CD4-positive, CD25-positive, alpha-beta regulatory T cell (primary cell): ENCODE results near the gene DDIT4L. TPM values are rescaled to one million over a fixed set of nuclear protein-coding genes. Genes with fewer than 3 reads are reported as not detected.
"Not testable (repeated sequence)": the region's sequence is repeated elsewhere in the genome, so short reads cannot be mapped to it uniquely, and the experiment has no call there.

Source experiments
- ATAC-seq, 2 donors: fragments of 150-1000 bp; cut with Tn5 transposase; one replicate each; pipeline ENCODE4 v1.10.0; 2021; ENCODE audit warnings: low read depth in 2 of 2, moderate number of reproducible peaks in 2 of 2, moderate library complexity in 1 of 2
- DNase-seq, 3 donors: peaks; one replicate each; pipeline versions ENCODE4 v3.0.0 to v3.0.0-alpha.2; 2012 to 2022; ENCODE audit warnings: mixed read lengths in 1 of 3
- H3K27ac ChIP-seq: one replicate; pipeline ENCODE4 v1.7.0; 2013; ENCODE audit warnings: mild to moderate bottlenecking, low read length; ENCODE audit not compliant: insufficient read depth, poor library complexity, severe bottlenecking
- H3K27me3 ChIP-seq: one replicate; pipeline ENCODE4 v1.7.0; 2013; ENCODE audit warnings: low read length; ENCODE audit not compliant: control insufficient read depth, insufficient read depth
- H3K36me3 ChIP-seq: one replicate; pipeline ENCODE4 v1.7.0; 2013; ENCODE audit warnings: mild to moderate bottlenecking, low read length, moderate library complexity; ENCODE audit not compliant: control insufficient read depth, insufficient read depth
- H3K4me1 ChIP-seq: 2 replicates; pipeline ENCODE4 v1.7.0; 2013; ENCODE audit warnings: mild to moderate bottlenecking, low read length; ENCODE audit not compliant: insufficient read depth, control insufficient read depth, poor library complexity, severe bottlenecking
- H3K4me3 ChIP-seq: one replicate; pipeline ENCODE4 v1.7.0; 2013; ENCODE audit warnings: low read depth, mild to moderate bottlenecking, low read length, moderate library complexity
- H3K9me3 ChIP-seq, 2 experiments: 1 replicate in 1 of 2; 2 replicates in 1 of 2; pipeline ENCODE4 v1.7.0; 2013; ENCODE audit warnings: low read length in 2 of 2, mild to moderate bottlenecking in 1 of 2, moderate library complexity in 1 of 2; ENCODE audit not compliant: control insufficient read depth in 2 of 2
- H3K27ac Mint-ChIP-seq, 3 donors: one replicate each; pipeline ENCODE4 v1.8.0; 2020 to 2022; ENCODE audit warnings: mild to moderate bottlenecking in 3 of 3, mixed read lengths in 3 of 3, moderate library complexity in 2 of 3
- H3K27me3 Mint-ChIP-seq: one replicate; pipeline ENCODE4 v1.8.0; 2022; ENCODE audit warnings: mild to moderate bottlenecking, mixed read lengths
- H3K36me3 Mint-ChIP-seq: one replicate; pipeline ENCODE4 v1.8.0; 2020; ENCODE audit warnings: mixed read lengths
- H3K4me1 Mint-ChIP-seq, 4 donors: one replicate each; pipeline ENCODE4 v1.8.0; 2020 to 2022; ENCODE audit warnings: mixed read lengths in 4 of 4, mild to moderate bottlenecking in 1 of 4
- H3K4me3 Mint-ChIP-seq, 4 donors: one replicate each; pipeline ENCODE4 v1.8.0; 2020 to 2022; ENCODE audit warnings: mild to moderate bottlenecking in 4 of 4, mixed read lengths in 4 of 4, moderate library complexity in 3 of 4
- H3K9me3 Mint-ChIP-seq, 7 donors: one replicate each; pipeline ENCODE4 v1.8.0; 2020 to 2022; ENCODE audit warnings: mixed read lengths in 7 of 7, mild to moderate bottlenecking in 3 of 7, moderate library complexity in 2 of 7
- polyA plus RNA-seq, 4 donors: library from polyadenylated mRNA; unstranded; fragments of 300-500 nt; fragmentation: Illumina TruSeq; gene quantifications; one replicate each; pipeline ENCODE4 v1.2.3, GENCODE V29; 2021
- total RNA-seq: library from RNA; stranded (reverse); gene quantifications from one replicate; pipeline ENCODE4 v1.2.3, GENCODE V29; 2022

DDIT4L gene
- total and polyA plus RNA-seq, 5 donors from 2014 or later: not detected

DNA sequence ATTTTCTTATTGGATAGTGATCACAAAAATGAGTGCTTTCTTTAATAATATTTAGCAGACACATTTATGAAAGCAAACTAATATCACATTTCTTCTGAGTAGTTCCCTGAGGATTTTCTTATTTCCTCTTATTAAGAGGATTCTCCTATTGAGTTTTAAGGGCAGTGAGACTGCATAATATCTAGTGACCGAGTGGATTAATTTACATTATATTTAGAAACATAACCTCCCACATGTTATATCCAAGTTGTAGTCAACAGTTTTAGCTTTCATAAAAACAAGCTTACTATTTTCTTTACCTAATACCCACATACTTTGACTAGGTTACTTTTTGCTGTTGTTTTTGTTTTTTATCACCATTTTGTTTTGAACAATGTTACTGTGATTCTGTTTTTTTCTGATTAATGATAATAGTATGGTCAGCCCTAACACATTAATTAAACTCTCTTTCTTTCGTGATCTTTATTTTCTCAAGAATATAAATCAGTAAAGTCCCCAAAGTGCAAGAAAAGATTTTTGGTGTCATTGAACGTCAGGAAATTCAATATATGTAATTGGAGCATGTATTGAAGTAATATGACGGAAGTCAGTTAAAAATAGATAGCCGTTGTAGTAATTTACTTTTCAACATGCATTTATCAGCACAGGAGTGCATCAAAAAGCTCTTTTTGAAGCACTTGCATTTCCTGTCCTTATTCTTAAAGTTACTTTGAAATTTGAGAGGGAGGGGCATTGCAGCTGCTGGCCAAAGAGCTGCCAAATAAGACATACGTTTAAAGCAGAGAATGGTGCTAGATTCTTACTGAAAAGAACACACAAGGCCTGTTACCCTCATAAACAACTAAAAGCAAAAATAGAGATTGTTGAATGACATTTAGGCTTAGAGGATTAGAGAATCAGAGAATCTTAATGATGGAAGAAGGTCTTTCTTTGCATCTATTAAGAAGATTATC lies 25.2 kb downstream of the DDIT4L start:
- Histone ChIP-seq H3K27me3 (no peaks in the 10 kb centered on the region), H3K27ac (no peak overlapping the region), H3K4me1 (peaks cover 3% of the 10 kb centered on the region), H3K9me3 (peaks cover 8% of the 10 kb centered on the region in 2 experiments), H3K36me3 (no peaks in the 10 kb centered on the region), H3K4me3 (no peak overlapping the region)
- no peaks in the 10 kb centered on the region for H3K36me3 Mint-ChIP-seq
- H3K27me3 Mint-ChIP-seq: no peaks in the 10 kb centered on the region
- H3K4me1 Mint-ChIP-seq: no peaks in the 10 kb centered on the region
- no peak overlapping the region for H3K4me3 Mint-ChIP-seq
- no peak for ATAC-seq
- peaks cover 0 to 9% (median 3%) of the 10 kb centered on the region in 7 donors for H3K9me3 Mint-ChIP-seq
- no peak overlapping the region for H3K27ac Mint-ChIP-seq
- no peak for DNase-seq

DNA sequence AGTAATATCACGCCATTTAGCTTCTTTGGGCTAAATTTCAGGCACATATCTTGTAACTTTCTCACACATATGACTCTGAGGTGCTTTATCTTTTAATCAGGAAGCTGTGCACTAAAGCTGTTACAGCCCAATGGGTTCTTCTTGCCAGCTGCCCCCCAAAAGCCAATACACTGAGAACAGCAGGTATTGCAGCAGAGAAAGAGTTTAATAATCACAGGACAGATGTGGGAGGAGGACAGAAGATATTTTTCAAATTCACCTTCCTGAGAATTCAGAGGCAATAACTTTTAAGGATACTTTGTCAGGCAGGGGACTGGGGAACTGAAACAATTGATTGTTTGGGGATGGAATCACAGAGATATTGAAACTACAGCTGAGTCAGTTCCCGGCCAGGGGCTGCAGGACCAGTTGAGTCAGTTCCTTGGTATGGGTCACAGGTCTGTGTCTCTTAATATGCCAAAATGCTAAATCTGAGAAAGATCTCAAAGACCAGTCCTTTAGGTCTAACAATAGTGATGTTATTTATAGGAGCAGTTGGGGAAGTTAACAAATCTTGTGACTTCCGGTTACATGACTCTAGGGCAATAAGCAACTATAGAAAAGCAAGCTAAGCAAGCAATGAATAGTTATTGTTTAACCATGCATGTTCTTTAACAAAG lies 28.1 kb downstream of the DDIT4L start:
- H3K4me1 Mint-ChIP-seq: no peaks in the 10 kb centered on the region
- H3K27me3 Mint-ChIP-seq: no peaks in the 10 kb centered on the region
- H3K4me3 Mint-ChIP-seq: no peak overlapping the region
- no peak overlapping the region for H3K27ac ChIP-seq
- H3K9me3 Mint-ChIP-seq: peaks cover 0 to 9% (median 3%) of the 10 kb centered on the region in 7 donors
- peaks cover 2% of the 10 kb centered on the region for H3K27me3 ChIP-seq
- ATAC-seq: no peak
- H3K4me3 ChIP-seq: no peak overlapping the region
- peaks cover 8% of the 10 kb centered on the region in 2 experiments for H3K9me3 ChIP-seq
- no peak overlapping the region for H3K27ac Mint-ChIP-seq
- H3K36me3 Mint-ChIP-seq: no peaks in the 10 kb centered on the region
- H3K4me1 ChIP-seq: peaks cover 3% of the 10 kb centered on the region
- no peak for DNase-seq
- no peaks in the 10 kb centered on the region for H3K36me3 ChIP-seq

DNA sequence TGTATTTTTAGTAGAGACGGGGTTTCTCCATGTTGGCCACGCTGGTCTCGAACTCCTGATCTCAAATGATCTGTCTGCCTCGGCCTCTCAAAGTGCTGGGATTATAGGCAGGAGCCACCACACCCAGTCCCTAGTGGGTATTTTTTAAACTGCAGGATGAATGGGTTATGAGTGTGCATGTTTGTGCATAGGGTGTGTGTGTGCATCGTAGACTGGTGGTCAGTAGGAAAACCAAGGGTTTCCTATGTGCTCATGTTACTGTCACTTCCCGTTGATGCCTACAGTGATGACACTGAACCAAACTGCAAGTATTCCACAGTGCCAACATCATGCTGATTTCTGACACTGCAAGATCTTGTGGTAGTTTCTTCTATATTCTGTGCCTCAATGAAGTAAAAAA lies 41.1 kb downstream of the DDIT4L start:
- no peak overlapping the region for H3K27ac ChIP-seq
- H3K4me3 ChIP-seq: no peak overlapping the region
- H3K4me1 ChIP-seq: no peaks in the 10 kb centered on the region
- DNase-seq: no peak
- Mint-ChIP-seq H3K27ac (no peak overlapping the region), H3K9me3 (no peaks in the 10 kb centered on the region), H3K27me3 (no peaks in the 10 kb centered on the region), H3K4me3 (no peak overlapping the region), H3K4me1 (no peaks in the 10 kb centered on the region), H3K36me3 (no peaks in the 10 kb centered on the region)
- H3K36me3 ChIP-seq: no peaks in the 10 kb centered on the region
- peaks cover 2% of the 10 kb centered on the region for H3K27me3 ChIP-seq
- no peaks in the 10 kb centered on the region for H3K9me3 ChIP-seq
- no peak for ATAC-seq

DNA sequence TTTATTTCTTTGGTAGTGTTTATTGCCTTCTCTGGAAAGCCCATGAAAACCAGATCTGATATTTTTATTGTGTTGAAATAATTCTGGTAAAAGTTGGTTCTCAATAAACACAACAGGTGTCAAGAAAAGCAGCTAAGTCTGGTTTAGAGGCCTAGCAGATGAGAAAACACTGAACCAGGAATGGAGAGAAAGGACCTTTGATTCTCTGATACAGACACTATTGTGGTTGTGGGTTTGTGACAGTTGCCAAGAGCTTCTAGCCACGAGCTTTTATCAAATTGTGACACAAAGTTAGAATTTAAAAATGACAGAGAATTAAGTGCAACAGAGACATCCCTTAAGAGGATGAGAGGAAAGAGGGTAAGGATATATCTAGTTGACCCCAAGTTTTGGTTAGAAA lies 42.6 kb downstream of the DDIT4L start:
- ATAC-seq (no peak), DNase-seq (no peak)
- Mint-ChIP-seq H3K9me3 (no peaks in the 10 kb centered on the region), H3K27me3 (no peaks in the 10 kb centered on the region), H3K36me3 (no peaks in the 10 kb centered on the region), H3K27ac (no peak overlapping the region), H3K4me3 (no peak overlapping the region), H3K4me1 (no peaks in the 10 kb centered on the region)
- Histone ChIP-seq H3K9me3 (no peaks in the 10 kb centered on the region), H3K27ac (no peak overlapping the region), H3K27me3 (peaks cover 2% of the 10 kb centered on the region), H3K4me1 (no peaks in the 10 kb centered on the region), H3K36me3 (no peaks in the 10 kb centered on the region), H3K4me3 (no peak overlapping the region)

DNA sequence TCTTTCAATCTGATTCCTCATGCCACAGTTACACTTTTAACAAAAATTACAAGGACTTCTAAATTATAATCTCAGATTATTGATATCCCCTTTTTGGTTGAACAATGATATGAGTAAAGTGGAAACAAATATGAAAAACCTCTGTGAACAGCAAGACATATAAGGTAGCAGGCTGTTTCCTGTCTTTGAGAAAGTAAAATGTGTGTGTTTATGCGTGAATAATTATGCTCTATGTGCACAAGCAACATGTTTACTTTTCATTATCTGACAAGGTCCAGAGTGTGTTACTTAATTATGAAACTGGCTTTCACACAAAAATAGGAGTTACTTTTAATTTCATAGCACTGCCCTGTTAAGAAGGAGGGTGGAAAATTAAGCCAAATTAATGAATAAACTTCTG lies 43.1 kb downstream of the DDIT4L start:
- no peak overlapping the region for H3K27ac ChIP-seq
- DNase-seq (no peak), ATAC-seq (no peak)
- H3K36me3 ChIP-seq: no peaks in the 10 kb centered on the region
- no peaks in the 10 kb centered on the region for H3K9me3 ChIP-seq
- H3K4me3 ChIP-seq: no peak overlapping the region
- Mint-ChIP-seq H3K4me1 (no peaks in the 10 kb centered on the region), H3K36me3 (no peaks in the 10 kb centered on the region), H3K27ac (no peak overlapping the region), H3K4me3 (no peak overlapping the region), H3K27me3 (no peaks in the 10 kb centered on the region), H3K9me3 (no peaks in the 10 kb centered on the region)
- H3K4me1 ChIP-seq: no peaks in the 10 kb centered on the region
- peaks cover 2% of the 10 kb centered on the region for H3K27me3 ChIP-seq

DNA sequence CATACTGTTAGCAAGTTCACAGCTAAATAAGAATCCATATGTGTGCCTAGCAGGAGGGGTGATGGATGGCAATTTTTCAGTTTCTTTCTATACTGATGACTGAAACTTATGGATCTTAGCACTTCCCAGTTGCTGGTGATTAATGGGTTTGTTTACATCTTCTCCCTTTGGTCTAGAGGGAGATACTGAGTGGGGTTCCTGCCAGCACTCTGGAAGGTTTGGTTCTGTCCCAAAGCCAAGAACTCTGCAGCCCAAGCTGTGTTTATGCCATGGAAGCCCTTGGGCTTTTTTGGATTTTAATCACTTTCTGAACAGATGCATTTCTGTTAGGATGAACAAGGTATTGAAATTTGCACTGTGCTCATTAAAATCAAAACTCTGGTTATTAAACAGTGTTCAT lies 43.5 kb downstream of the DDIT4L start:
- no peaks in the 10 kb centered on the region for H3K9me3 ChIP-seq
- no peaks in the 10 kb centered on the region for H3K4me1 Mint-ChIP-seq
- H3K27me3 Mint-ChIP-seq: no peaks in the 10 kb centered on the region
- H3K27ac Mint-ChIP-seq: no peak overlapping the region
- H3K4me3 ChIP-seq: no peak overlapping the region
- no peak overlapping the region for H3K4me3 Mint-ChIP-seq
- H3K4me1 ChIP-seq: no peaks in the 10 kb centered on the region
- no peaks in the 10 kb centered on the region for H3K36me3 ChIP-seq
- no peaks in the 10 kb centered on the region for H3K9me3 Mint-ChIP-seq
- ATAC-seq (no peak), DNase-seq (no peak)
- H3K27me3 ChIP-seq: peaks cover 2% of the 10 kb centered on the region
- no peaks in the 10 kb centered on the region for H3K36me3 Mint-ChIP-seq
- no peak overlapping the region for H3K27ac ChIP-seq

DNA sequence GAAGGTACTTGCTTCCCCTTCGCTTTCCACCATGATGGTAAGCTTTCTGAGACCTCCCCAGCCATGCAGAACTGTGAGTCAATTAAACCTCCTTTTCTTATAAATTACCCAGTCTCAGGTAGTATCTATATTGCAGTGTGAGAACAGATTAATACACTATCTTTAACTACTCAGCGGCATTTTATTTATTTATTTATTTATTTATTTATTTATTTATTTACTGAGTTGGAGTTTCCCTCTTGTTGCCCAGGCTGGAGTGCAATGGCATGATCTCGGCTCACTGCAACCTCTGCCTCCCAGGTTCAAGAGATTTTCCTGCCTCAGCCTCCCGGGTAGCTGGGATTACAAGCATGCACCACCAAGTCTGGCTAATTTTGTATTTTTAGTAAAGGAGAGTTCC lies 52.9 kb downstream of the DDIT4L start:
- not testable (repeated sequence) for ATAC-seq, H3K4me1 Mint-ChIP-seq, H3K4me1 ChIP-seq, H3K4me3 ChIP-seq, H3K27ac ChIP-seq, H3K27me3 Mint-ChIP-seq, H3K36me3 Mint-ChIP-seq, H3K27me3 ChIP-seq, H3K36me3 ChIP-seq, H3K4me3 Mint-ChIP-seq, DNase-seq, H3K9me3 Mint-ChIP-seq, H3K9me3 ChIP-seq
- H3K27ac Mint-ChIP-seq: peak overlapping the region in 1 of 3 donors; percentile 33
